ENCODE data around the gene EIF2D.

EIF2D gene

DNA sequence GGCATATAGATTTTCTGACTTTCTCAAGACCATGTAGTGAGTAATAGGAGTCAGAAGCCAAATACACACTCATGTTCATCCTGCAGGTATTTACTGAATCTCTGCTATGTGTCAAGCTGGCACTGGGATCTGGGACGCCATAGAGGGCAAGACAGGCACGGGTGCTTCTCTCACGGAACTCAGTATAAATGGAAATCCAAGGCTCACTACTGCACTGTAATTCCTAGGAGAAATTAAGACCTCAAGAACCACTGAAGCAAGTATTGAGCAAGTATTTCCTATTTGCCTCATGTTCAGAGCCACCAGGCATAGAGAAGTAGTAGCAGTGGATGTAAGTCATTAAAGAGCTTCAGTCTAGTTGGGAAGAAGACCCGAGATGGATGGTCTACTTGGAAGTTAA is 38.9 kb downstream of the EIF2D start:
- TF ChIP-seq NFIC (IDR thresholded peaks at IDR 0.05) (no peak), FOXM1 (IDR thresholded peaks at IDR 0.05; ENCODE audit: borderline replicate concordance, low read depth) (no peak), YY1 (IDR thresholded peaks at IDR 0.05; ENCODE audit: low read depth) (no peak), ZBTB7A (IDR thresholded peaks at IDR 0.05; ENCODE audit: low read depth) (no peak), EGR1 (IDR thresholded peaks at IDR 0.05) (no peak), TEAD4 (IDR thresholded peaks at IDR 0.05) (no peak), CREB1 (IDR thresholded peaks at IDR 0.05; ENCODE audit: low read depth) (no peak), CEBPB (IDR thresholded peaks at IDR 0.05) (no peak), RAD21 (IDR thresholded peaks at IDR 0.05; ENCODE audit: low read depth) (no peak), TAF1 (IDR thresholded peaks at IDR 0.05; ENCODE audit: low read depth) (no peak), EP300 (IDR thresholded peaks at IDR 0.05; ENCODE audit: borderline replicate concordance) (no peak), TCF12 (IDR thresholded peaks at IDR 0.05; ENCODE audit: low read depth) (no peak)
- TF ChIP-seq, protein P1, sequence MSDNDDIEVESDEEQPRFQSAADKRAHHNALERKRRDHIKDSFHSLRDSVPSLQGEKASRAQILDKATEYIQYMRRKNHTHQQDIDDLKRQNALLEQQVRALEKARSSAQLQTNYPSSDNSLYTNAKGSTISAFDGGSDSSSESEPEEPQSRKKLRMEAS (IDR thresholded peaks at IDR 0.05) = no peak
- TF ChIP-seq, protein P2, sequence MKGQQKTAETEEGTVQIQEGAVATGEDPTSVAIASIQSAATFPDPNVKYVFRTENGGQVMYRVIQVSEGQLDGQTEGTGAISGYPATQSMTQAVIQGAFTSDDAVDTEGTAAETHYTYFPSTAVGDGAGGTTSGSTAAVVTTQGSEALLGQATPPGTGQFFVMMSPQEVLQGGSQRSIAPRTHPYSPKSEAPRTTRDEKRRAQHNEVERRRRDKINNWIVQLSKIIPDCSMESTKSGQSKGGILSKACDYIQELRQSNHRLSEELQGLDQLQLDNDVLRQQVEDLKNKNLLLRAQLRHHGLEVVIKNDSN (IDR thresholded peaks at IDR 0.05) = no peak
- TF ChIP-seq, protein P3, sequence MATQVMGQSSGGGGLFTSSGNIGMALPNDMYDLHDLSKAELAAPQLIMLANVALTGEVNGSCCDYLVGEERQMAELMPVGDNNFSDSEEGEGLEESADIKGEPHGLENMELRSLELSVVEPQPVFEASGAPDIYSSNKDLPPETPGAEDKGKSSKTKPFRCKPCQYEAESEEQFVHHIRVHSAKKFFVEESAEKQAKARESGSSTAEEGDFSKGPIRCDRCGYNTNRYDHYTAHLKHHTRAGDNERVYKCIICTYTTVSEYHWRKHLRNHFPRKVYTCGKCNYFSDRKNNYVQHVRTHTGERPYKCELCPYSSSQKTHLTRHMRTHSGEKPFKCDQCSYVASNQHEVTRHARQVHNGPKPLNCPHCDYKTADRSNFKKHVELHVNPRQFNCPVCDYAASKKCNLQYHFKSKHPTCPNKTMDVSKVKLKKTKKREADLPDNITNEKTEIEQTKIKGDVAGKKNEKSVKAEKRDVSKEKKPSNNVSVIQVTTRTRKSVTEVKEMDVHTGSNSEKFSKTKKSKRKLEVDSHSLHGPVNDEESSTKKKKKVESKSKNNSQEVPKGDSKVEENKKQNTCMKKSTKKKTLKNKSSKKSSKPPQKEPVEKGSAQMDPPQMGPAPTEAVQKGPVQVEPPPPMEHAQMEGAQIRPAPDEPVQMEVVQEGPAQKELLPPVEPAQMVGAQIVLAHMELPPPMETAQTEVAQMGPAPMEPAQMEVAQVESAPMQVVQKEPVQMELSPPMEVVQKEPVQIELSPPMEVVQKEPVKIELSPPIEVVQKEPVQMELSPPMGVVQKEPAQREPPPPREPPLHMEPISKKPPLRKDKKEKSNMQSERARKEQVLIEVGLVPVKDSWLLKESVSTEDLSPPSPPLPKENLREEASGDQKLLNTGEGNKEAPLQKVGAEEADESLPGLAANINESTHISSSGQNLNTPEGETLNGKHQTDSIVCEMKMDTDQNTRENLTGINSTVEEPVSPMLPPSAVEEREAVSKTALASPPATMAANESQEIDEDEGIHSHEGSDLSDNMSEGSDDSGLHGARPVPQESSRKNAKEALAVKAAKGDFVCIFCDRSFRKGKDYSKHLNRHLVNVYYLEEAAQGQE (IDR thresholded peaks at IDR 0.05; ENCODE audit: low read depth) = no peak

DNA sequence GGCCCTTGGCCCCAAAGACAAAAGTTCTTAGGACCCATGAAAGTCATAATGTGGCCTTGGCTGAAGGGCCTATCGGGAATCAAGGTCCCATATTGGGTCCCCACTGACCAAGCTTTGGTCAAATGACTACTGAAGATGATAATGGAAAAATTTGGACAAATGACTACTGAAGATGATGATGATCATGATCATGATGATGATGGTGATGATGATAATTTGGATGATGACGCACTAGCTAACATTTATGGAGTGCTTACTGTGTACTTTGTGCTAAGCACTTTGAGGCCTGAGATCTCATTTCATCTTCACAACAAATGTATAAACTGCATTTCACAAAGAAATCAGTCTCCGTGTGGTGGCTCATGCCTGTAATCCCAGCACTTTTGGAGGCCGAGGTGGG is 39.4 kb downstream of the EIF2D start:
- no peak for TF ChIP-seq NFIC (IDR thresholded peaks at IDR 0.05)
- no peak for TF ChIP-seq TAF1 (IDR thresholded peaks at IDR 0.05; ENCODE audit: low read depth)
- TF ChIP-seq EP300 (IDR thresholded peaks at IDR 0.05; ENCODE audit: borderline replicate concordance) = no peak
- TF ChIP-seq RAD21 (IDR thresholded peaks at IDR 0.05; ENCODE audit: low read depth) = no peak
- TF ChIP-seq, protein P3 (IDR thresholded peaks at IDR 0.05; ENCODE audit: low read depth) = no peak
- TF ChIP-seq YY1 (IDR thresholded peaks at IDR 0.05; ENCODE audit: low read depth) = no peak

DNA sequence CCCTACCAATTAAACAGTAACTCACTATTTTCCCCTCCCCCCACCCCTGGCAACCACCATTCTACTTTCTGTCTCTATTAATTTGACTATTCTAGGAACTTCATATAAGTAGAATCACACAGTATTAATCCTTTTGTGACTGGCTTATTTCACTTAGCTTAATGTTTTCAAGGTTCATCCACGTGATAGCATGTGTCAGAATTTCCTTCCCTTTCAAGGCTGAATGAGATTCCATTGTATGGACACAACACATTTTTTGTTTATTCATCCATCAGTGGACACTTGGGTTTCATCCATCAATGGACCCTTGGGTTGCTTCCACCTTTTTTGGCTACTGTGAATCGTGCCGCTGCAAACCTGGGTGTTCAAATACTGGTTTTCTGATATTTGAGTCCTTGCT is 41.7 kb downstream of the EIF2D start:
- TF ChIP-seq TAF1 (IDR thresholded peaks at IDR 0.05; ENCODE audit: low read depth) (no peak), CEBPB (IDR thresholded peaks at IDR 0.05) (no peak), EGR1 (IDR thresholded peaks at IDR 0.05) (no peak), EP300 (IDR thresholded peaks at IDR 0.05; ENCODE audit: borderline replicate concordance) (no peak), NFIC (IDR thresholded peaks at IDR 0.05) (no peak), YY1 (IDR thresholded peaks at IDR 0.05; ENCODE audit: low read depth) (no peak)
- TF ChIP-seq, protein P1 (IDR thresholded peaks at IDR 0.05) = no peak
- TF ChIP-seq, protein P3 (IDR thresholded peaks at IDR 0.05; ENCODE audit: low read depth) = no peak

DNA sequence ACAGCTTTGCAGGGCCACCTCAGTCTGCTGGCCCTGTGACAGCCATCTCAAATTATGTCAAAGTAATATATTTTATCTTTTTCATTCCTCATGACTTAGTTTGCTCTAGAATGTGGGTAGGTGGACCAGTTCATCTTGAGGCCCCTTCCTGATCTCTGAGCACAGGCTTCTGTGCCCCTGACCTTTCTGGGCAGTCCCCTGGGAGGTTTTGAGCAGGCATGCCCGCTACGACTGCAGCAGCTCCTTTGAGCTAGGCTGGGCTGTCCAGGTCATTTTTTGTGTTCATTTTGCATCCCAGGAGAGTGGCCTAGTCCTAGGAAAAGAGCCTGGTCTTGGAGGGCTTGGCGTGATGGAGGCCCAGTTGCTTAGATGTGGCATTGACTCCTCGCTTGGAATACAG is 42.7 kb downstream of the EIF2D start:
- TF ChIP-seq CREB1 (IDR thresholded peaks at IDR 0.05; ENCODE audit: low read depth) (no peak), CEBPB (IDR thresholded peaks at IDR 0.05) (no peak), TAF1 (IDR thresholded peaks at IDR 0.05; ENCODE audit: low read depth) (no peak), NFIC (IDR thresholded peaks at IDR 0.05) (no peak), EP300 (IDR thresholded peaks at IDR 0.05; ENCODE audit: borderline replicate concordance) (no peak), EGR1 (IDR thresholded peaks at IDR 0.05) (no peak), RAD21 (IDR thresholded peaks at IDR 0.05; ENCODE audit: low read depth) (no peak), YY1 (IDR thresholded peaks at IDR 0.05; ENCODE audit: low read depth) (no peak)
- TF ChIP-seq, protein P3 (IDR thresholded peaks at IDR 0.05; ENCODE audit: low read depth) = no peak
- TF ChIP-seq, protein P2 (IDR thresholded peaks at IDR 0.05) = no peak
- TF ChIP-seq, protein P1 (IDR thresholded peaks at IDR 0.05) = no peak
